GM19099 (cell line): ENCODE data around the gene LCORL.

Experiments
- POLR2A ChIP-seq: IDR thresholded peaks from 3 replicates; pipeline ENCODE4 v1.6.1; 2011; ENCODE audit warnings: low read depth; ENCODE audit not compliant: insufficient read length; ENCODE audit errors: extremely low read depth

The LCORL gene

DNA sequence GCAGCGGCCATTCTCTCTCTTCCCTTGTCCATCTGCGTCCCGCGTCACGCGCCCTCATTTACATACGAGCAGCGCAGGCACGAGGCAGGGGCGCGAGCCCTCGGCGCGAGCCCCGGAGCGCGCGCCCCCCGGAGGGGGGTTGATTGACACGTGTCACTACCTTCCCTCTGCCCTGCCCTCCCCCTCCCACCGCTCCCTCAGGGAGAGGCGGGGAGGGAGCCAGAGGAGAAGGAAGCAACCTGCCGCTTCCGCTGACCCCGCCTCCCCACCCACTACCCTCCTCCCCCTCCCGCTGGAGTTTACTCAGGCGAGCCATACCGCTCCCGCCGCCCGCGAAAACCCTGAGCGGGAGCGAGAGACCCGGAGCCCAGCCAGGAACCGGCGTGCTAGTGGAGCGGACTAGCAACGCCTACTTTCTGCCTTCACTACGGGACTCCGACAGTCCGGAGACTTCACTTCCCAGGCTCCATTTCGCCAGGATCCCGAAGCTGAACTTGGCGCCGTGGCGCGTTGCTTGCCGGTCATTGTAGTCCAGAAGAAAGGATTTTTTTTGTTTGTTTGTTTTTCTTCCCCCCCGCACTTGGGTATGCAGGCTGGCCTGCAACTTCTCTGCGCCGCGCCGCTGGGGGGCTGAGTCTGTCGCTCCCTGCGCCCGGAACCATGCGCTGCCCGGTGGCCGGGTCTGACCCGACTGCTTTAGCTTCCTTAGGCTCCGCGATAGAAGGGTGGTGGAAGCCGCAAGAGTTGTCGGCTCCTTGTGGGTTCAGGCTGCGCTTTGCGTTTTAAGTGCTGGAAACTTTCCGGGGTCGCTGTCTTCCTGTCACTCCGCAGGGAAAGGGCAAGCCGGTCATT is at the start of gene LCORL:
Gene LCORL (minus strand): TSS at position 36 of the 852 bp plus-strand sequence. CDS start 4 bp downstream, at position 32.
- TF ChIP-seq POLR2A = peak; percentile 80

DNA sequence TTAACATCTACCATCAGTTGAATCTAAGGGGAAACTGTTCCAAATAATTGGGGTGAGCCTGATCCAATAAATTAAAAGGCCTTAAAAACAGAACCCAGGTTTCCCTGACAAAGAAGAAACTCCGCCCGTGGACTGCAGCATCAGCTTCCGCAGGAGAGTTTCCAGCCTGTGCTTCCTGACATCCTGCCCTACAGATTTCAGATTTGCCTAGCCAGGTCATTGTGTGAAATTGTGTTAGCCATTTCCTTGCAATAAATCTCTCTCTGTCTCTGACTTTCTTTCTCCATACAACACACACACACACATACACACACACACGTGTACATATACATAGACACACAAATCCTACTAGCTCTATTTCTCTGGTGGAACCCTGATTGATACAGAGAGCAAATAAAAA is 48.3 kb upstream of the LCORL start:
- no peak for TF ChIP-seq POLR2A

DNA sequence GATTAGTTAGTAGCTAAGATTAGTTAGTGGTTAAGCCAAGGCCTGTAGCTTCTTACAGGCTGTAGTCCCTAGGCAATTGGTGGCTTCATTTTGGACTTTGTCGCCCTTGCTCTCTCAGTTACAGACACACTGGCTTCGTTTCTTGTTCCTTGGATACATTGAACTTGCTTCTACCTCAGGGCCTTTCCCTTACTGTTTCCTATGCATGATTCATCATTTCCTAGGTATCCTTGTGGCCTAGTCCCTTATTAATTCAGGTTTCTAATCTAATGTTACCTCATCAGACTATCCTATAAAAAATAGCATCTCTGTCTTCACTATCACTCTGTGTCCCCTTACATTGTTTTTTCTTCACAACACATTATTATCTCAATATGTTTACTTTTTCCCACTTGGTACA is 45.5 kb upstream of the LCORL start:
- no peak for TF ChIP-seq POLR2A

DNA sequence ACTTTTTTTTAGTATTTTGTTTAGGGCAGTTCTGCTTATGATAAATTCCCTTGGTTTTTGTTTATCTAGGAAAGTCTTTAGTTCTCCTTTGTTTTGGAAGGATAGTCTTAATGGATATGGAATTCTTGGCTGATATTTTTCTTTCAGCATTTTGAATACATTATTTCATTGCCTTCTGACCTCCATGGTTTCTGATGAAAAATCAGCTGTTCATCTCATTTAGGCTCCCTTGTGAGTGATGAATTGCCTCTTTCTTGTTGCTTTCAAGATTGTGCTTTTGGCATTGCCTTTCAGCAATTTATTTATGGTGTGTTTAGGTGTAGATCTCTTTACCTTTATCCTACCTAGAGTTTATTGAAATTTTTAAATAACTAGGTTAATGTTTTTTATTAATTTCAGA is 41.5 kb upstream of the LCORL start:
- no peak for TF ChIP-seq POLR2A

DNA sequence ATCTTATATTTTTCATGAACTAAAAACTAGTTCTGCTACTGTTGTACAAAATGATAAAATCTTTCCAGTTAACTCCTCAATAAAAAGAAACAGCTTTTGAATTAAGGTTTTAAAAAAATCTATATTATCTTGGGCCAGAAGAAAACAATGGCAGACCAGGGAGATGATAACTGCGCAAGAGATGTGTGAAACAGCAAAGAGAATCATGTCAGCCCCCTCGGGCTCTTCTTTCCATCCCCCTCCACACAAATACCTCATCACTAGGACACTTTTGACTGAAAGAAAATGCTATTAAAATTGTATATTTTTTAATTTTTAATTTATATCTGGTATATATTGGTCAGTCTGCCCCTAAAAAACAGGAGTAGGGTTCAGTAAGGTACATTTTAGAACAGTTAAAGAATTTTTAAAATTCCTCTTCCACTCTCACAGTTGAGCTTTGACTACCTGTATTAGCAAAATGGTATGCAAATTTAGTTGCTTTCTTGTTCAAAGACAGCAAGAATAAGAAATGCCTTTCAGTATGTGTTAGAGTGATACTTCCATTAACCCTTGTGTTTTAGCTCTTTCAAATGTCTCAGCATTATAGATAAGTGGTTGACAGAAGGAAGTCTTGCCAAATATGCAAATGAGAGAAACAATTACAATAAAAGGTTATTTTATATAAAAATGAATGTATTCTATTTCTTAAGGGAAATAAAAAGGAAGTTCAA is 36.4 kb upstream of the LCORL start:
- no peak for TF ChIP-seq POLR2A

DNA sequence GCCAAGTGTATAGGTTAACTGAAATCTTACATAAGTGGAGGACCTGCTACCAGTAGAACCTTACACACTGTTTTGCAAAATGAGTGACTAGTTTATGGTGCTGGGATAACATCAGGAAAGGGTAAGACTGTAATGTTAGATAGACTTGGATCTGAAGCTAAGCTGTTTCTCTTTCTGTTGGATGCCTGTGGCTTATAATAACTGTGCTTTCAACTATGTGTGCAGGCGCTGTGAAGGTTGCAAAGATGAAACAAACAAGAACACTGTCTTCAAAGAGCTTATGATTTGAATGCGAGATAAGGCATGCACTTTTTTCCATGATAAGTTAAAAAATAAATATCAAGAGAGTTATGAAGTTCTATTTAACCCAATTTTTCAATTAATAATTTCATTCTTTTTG is 34.5 kb upstream of the LCORL start:
- no peak for TF ChIP-seq POLR2A

DNA sequence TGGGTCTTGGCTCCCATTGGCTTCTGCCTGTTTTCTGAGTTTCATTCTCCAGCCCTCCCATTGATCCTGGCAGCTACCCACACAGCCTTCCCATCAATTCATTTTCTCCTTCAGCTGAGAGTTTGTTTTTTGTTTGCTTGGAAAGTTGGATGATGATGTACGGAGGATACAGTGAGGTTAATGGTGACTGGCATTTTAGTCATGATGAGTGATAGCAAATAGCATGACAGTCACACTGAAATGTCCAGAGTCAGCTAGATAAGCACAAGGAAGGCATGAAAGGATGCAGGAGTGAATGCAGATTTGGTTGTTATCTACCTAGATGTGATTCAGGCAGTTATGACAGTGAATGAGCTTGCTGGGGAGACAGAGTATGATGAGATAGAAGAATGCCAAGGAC is 30.6 kb upstream of the LCORL start:
- TF ChIP-seq POLR2A = no peak

DNA sequence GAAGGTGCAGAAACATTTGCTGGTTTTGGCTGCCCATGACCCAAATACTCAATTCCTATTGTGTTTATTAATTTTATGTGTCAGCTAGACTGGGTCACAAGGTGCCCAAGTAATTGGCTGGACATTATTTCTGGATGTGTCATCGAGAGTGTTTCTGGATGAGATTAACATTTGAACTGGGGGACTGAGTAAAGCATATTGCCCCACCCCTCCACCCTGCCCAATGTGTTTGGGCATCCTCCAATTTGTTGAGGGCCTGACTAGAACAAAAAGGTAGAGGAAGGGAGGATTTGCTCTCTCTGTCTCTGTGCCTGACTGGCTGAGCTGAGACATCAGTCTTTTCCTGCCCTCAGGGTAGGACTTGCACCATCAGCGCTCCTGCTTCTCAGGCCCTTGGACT is 29.7 kb upstream of the LCORL start:
- TF ChIP-seq POLR2A = no peak

DNA sequence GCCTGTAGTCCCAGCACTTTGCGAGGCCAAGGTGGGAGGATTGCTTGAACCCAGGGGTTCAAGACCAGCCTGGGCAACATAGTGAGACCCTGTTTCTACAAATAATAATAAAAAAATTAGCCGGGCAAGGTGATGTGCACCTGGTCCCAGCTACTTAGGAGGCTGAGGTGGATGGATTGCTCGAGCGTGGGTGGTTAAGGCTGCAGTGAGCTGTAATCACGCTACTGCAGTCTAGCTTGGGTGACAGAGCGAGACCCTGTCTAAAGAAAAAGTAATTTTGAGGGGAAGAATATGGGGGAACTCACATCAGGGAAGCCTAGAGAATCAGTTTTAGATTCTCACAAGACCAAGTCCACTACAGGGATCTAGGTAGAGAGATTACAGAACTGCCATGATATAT is 28.9 kb upstream of the LCORL start:
- no peak for TF ChIP-seq POLR2A

DNA sequence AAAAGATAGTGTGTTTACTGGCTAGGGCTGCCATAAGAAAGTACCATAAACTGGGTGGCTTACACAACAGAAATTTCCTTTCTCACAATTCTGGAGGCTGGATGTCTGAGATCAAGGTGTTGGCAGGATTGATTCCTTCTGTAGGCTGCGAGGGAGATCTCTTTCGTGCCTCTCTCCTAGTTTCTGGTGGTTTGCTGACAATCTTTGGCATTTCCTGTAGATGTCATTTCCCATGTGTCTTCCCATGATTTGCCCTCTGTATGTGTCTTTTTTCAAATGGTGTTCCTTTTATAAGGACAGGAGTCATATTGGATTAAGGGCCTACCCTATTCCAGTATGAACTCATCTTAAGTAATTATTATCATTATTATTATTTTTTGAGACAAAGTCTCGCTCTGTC is 27.9 kb upstream of the LCORL start:
- no peak for TF ChIP-seq POLR2A

DNA sequence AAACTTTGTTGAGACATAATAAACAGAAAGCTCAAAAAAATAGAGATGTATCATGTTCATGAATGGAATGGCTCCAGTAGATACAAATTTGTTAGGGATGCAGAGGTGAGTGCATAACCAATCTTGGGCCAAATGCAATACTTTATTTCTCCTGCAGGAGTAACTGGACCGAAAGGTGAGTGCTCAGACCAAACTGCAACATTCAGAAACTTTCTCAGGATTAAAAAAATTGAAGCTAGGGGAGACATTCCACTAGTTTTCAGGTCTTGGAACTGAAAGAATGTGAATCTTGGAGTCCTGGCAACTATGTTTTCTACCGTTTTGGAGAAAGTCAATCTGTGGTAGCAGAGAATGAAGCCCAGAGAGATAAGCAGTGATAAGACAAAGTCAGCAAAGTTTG is 21.2 kb upstream of the LCORL start:
- TF ChIP-seq POLR2A = no peak

DNA sequence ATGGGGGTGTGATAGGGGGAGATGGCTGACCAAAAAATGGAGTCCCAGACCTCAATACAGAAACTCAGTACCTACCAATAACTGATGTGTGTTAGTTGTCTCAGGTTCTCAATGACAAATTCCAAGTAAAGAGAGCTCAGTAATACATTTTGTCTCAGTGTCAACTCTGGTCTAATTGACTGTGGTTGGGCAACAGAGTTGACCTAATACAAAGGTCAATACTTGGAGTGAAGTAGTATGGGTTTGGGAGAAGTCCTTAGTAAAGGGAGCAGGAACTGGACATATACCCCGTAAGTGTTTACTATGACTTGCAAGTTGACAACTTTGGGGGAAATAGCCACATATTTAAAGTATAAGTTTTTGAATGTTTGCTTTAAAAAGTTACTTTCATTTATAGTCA is 20.5 kb upstream of the LCORL start:
- TF ChIP-seq POLR2A = no peak

DNA sequence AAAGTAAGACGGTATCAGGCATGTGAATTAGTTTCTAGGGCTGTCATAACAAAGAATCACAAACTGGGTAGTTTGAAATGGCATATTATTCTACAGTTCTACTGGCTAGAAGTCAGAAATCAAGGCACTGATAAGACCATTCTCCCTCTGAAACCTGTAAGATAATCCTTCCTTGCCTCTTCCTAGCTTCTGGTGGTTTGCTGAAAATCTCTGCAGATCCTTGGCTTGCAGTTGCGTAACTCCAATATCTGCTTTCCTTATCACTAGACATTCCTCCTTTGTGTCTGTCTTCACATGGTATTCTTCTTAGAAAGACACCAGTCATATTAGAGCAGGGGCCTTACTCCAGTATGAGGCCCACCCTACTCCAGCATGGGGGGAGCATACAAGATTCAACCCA is 19.6 kb upstream of the LCORL start:
- TF ChIP-seq POLR2A = no peak

DNA sequence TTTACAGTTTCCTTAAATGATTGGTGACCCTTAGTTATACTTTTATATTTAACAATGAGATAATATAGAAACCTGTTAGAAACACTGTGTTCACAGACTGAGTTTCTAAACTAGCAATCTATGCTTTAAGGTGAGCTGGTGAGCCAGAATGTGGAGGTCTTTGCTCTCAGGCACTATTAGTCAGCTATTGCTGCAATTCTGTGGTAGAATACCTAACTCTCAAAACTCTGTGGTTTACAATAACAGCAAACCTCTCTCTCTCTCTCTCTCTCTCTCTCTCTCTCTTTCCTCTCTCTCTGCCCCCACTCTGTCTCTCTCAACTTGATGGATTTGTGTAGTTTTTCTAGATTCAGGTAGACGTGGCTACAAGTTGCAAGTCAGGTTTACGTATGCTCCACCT is 17.6 kb upstream of the LCORL start:
- TF ChIP-seq POLR2A = no peak

DNA sequence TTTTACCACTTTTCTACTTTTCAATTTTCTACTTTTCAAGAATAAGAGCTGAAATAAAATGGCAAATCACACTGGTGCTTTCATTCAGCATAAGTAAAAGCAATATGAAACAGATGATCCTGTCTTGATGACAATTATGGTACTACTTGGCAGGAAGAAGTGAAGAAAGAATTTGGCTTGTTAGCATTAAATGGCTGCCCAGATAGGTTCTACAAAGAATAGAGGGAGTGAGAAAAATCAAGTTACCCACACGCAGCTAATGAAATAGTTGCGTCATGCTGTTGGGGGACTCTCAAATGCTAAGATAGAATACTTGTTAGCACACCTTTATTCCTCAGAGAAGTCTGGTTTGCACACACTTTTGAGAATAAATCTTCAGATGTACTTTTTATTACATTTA is 12.5 kb upstream of the LCORL start:
- no peak for TF ChIP-seq POLR2A
